Measurements from ENCODE around the gene MUSK. TPM values are rescaled to one million over a fixed set of nuclear protein-coding genes. Genes with fewer than 3 reads are reported as not detected.

Gene MUSK
- total and polyA plus RNA-seq, 2 experiments from 2014 or later = not detected

DNA sequence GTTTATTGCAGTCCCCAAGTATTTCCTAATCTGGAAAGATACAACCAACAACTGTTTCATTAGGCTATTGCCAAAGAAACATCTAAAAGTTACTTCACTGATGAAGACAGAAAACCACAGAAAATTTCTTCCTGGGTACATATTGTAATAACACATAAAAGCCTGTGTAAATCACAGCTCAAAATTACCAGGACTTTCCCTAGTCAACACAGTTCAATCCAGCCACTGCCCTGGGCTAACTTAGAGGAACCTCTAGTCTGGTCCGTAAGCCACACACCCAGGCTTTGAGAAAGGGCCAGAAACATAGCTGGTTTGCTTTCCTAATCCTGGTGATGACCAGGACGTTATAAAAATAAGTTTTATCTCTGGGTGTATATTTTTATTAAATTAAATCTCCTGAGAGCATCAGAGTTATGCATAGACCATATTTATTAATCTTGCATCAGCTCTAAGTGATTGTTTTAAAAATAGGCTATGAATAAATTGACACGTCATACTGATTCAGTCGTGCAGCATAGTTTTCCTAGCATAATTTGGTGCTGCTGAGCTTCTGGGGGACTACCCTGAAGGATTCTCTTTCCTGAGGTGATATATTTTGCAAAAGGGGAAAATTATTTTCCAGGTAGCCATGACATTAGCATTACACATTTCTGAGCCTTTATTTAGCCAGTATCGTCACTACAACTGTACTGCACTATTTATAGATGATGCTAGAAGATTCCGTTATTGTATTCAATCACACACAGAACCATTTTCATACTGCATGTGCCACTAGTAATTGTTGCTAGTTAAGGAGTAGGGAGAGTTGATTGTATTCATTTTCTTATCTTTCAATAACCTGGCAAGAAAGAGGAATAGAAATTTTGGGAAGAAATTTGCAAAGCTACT is 12.6 kb upstream of the MUSK start (continued):
- TF ChIP-seq, protein P1, sequence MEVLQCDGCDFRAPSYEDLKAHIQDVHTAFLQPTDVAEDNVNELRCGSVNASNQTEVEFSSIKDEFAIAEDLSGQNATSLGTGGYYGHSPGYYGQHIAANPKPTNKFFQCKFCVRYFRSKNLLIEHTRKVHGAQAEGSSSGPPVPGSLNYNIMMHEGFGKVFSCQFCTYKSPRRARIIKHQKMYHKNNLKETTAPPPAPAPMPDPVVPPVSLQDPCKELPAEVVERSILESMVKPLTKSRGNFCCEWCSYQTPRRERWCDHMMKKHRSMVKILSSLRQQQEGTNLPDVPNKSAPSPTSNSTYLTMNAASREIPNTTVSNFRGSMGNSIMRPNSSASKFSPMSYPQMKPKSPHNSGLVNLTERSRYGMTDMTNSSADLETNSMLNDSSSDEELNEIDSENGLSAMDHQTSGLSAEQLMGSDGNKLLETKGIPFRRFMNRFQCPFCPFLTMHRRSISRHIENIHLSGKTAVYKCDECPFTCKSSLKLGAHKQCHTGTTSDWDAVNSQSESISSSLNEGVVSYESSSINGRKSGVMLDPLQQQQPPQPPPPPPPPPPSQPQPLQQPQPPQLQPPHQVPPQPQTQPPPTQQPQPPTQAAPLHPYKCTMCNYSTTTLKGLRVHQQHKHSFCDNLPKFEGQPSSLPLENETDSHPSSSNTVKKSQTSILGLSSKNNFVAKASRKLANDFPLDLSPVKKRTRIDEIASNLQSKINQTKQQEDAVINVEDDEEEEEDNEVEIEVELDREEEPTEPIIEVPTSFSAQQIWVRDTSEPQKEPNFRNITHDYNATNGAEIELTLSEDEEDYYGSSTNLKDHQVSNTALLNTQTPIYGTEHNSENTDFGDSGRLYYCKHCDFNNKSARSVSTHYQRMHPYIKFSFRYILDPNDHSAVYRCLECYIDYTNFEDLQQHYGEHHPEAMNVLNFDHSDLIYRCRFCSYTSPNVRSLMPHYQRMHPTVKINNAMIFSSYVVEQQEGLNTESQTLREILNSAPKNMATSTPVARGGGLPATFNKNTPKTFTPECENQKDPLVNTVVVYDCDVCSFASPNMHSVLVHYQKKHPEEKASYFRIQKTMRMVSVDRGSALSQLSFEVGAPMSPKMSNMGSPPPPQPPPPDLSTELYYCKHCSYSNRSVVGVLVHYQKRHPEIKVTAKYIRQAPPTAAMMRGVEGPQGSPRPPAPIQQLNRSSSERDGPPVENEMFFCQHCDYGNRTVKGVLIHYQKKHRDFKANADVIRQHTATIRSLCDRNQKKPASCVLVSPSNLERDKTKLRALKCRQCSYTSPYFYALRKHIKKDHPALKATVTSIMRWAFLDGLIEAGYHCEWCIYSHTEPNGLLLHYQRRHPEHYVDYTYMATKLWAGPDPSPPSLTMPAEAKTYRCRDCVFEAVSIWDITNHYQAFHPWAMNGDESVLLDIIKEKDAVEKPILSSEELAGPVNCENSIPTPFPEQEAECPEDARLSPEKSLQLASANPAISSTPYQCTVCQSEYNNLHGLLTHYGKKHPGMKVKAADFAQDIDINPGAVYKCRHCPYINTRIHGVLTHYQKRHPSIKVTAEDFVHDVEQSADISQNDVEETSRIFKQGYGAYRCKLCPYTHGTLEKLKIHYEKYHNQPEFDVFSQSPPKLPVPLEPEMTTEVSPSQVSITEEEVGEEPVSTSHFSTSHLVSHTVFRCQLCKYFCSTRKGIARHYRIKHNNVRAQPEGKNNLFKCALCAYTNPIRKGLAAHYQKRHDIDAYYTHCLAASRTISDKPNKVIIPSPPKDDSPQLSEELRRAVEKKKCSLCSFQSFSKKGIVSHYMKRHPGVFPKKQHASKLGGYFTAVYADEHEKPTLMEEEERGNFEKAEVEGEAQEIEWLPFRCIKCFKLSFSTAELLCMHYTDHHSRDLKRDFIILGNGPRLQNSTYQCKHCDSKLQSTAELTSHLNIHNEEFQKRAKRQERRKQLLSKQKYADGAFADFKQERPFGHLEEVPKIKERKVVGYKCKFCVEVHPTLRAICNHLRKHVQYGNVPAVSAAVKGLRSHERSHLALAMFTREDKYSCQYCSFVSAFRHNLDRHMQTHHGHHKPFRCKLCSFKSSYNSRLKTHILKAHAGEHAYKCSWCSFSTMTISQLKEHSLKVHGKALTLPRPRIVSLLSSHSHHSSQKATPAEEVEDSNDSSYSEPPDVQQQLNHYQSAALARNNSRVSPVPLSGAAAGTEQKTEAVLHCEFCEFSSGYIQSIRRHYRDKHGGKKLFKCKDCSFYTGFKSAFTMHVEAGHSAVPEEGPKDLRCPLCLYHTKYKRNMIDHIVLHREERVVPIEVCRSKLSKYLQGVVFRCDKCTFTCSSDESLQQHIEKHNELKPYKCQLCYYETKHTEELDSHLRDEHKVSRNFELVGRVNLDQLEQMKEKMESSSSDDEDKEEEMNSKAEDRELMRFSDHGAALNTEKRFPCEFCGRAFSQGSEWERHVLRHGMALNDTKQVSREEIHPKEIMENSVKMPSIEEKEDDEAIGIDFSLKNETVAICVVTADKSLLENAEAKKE (CRISPR knock-in tag; IDR thresholded peaks at IDR 0.05) = no peak
- no peak for TF ChIP-seq JUNB (IDR thresholded peaks at IDR 0.05; ENCODE audit: unreplicated experiment)
- no peak for TF ChIP-seq ZNF331 (CRISPR knock-in tag; IDR thresholded peaks at IDR 0.05; ENCODE audit: low read depth)
- no peak for TF ChIP-seq CREB1 (CRISPR knock-in tag; IDR thresholded peaks at IDR 0.05; ENCODE audit: low read depth)
- no peak for TF ChIP-seq EZH2 (IDR thresholded peaks at IDR 0.05; ENCODE audit: low read depth, unreplicated experiment)
- no peak for TF ChIP-seq REST (IDR thresholded peaks at IDR 0.05; ENCODE audit: unreplicated experiment)
- no peak for TF ChIP-seq STAT1 (IDR thresholded peaks at IDR 0.05; ENCODE audit: unreplicated experiment)
- TF ChIP-seq ZNF114 (CRISPR knock-in tag; IDR thresholded peaks at IDR 0.05) = no peak

All from GM23338 (cell line).